HepG2 (cell line): Measurements from ENCODE around the gene CCR5AS.

Experiments used
- ATAC-seq: fragments of 200-7000 bp; cut with Tn5 transposase; 3 replicates; pipeline ENCODE4 v1.9.1; 2020; ENCODE audit warnings: mild to moderate bottlenecking, moderate library complexity
- BruUV-seq: library from RNA; stranded (reverse); fragments of 400-500 nt; replicated peaks from 2 replicates; lab custom pipeline; 2021; lab: Mats Ljungman, UMichigan
- CTCF ChIA-PET: fragments of 300-600 bp; formaldehyde crosslinking; extraction: SDS; loops from one replicate; lab custom pipeline; 2021; ENCODE audit warnings: low total read pairs, inconsistent platforms, low intra/inter-chr PET ratio; lab: Yijun Ruan, JAX
- POLR2A ChIA-PET: fragments of 350-600 bp; sonication (Branson Sonifier 250); formaldehyde crosslinking; loops from one replicate; lab custom pipeline; 2020; ENCODE audit warnings: antibody characterized with exemption, inconsistent platforms; lab: Yijun Ruan, JAX
- DNase-seq: peaks from one replicate; pipeline ENCODE4 v3.0.0-alpha.2; 2015; ENCODE audit warnings: low spot score
- FAIRE-seq: peaks from 3 replicates; lab custom pipeline; 2011; peaks lifted over from hg19 to GRCh38; lab: Jason Lieb, UNC
- H2AFZ ChIP-seq: one replicate; pipeline ENCODE4 v1.6.1; 2011; ENCODE audit warnings: low read length, inconsistent platforms
- H3K27ac ChIP-seq: fragments of 300-600 bp; 3 replicates; pipeline ENCODE4 v1.8.0; 2011; ENCODE audit warnings: mixed run types, mild to moderate bottlenecking, mixed read lengths, low read length, inconsistent platforms; ENCODE audit not compliant: insufficient read depth; ENCODE audit errors: extremely low read length
- H3K27me3 ChIP-seq, 2 experiments: fragments of 200-600 bp in 1 of 2; 2 replicates in 1 of 2; 3 replicates in 1 of 2; pipeline versions ENCODE4 v1.6.0 to v1.8.0; 2011; ENCODE audit warnings: low read length in 2 of 2, mild to moderate bottlenecking in 2 of 2, moderate library complexity in 2 of 2, inconsistent platforms in 1 of 2; ENCODE audit not compliant: insufficient read depth in 2 of 2, control insufficient read depth in 1 of 2
- H3K36me3 ChIP-seq, 2 experiments: fragments of 200-600 bp in 1 of 2; replicated peaks in 1 of 2; 2 replicates in 1 of 2; 3 replicates in 1 of 2; pipeline versions ENCODE4 v1.5.1 to v1.8.0; 2011; ENCODE audit warnings: low read length in 2 of 2, inconsistent platforms in 1 of 2; ENCODE audit not compliant: insufficient read depth in 2 of 2, control insufficient read depth in 1 of 2
- H3K4me1 ChIP-seq: 2 replicates; pipeline ENCODE4 v1.5.1; 2012; ENCODE audit warnings: low read length, inconsistent platforms; ENCODE audit not compliant: insufficient read depth
- H3K4me2 ChIP-seq: 2 replicates; pipeline ENCODE4 v1.6.0; 2011; ENCODE audit warnings: low read depth, low read length, inconsistent platforms
- H3K4me3 ChIP-seq, 3 experiments: fragments of 200-600 bp in 1 of 3; sonication (generic), shearing (Covaris generic) in 1 of 3; replicated peaks in 1 of 3; 2 replicates each; pipeline ENCODE4 v1.5.1; 2011 to 2016; ENCODE audit warnings: low read length in 3 of 3, inconsistent platforms in 2 of 3, low read depth in 2 of 3, mild to moderate bottlenecking in 2 of 3, control low read depth in 1 of 3, mixed read lengths in 1 of 3; ENCODE audit not compliant: insufficient read depth in 1 of 3
- H3K79me2 ChIP-seq: one replicate; pipeline ENCODE4 v1.6.1; 2011; ENCODE audit warnings: low read length, inconsistent platforms; ENCODE audit not compliant: insufficient read depth
- H3K9ac ChIP-seq: 2 replicates; pipeline ENCODE4 v1.6.0; 2011; ENCODE audit warnings: mild to moderate bottlenecking, low read depth, low read length, inconsistent platforms; ENCODE audit not compliant: insufficient read depth
- H3K9me3 ChIP-seq: 2 replicates; pipeline ENCODE4 v1.5.1; 2012; ENCODE audit warnings: mild to moderate bottlenecking, low read length
- H4K20me1 ChIP-seq: 2 replicates; pipeline ENCODE4 v1.6.0; 2011; ENCODE audit warnings: inconsistent platforms, mild to moderate bottlenecking, low read length, moderate library complexity; ENCODE audit not compliant: insufficient read depth
- NFE2 ChIP-seq: sonication (generic); formaldehyde crosslinking; IDR thresholded peaks from 2 replicates; pipeline ENCODE4 v1.4.0; 2020; ENCODE audit warnings: missing genetic modification reagents
- NRL ChIP-seq: sonication (generic); formaldehyde crosslinking; IDR thresholded peaks from 2 replicates; pipeline ENCODE4 v1.5.0; 2020; ENCODE audit warnings: missing genetic modification reagents, mild to moderate bottlenecking, moderate library complexity, borderline replicate concordance
- SP140L ChIP-seq: sonication (generic); formaldehyde crosslinking; IDR thresholded peaks from 2 replicates; pipeline ENCODE4 v1.4.0; 2020; ENCODE audit warnings: missing genetic modification reagents, borderline replicate concordance
- SUZ12 ChIP-seq: fragments of 150-350 bp; IDR thresholded peaks from 2 replicates; pipeline ENCODE4 v1.6.1; 2014; ENCODE audit warnings: low read depth, low read length
- TAF15 ChIP-seq: fragments of 200-400 bp; formaldehyde crosslinking; IDR thresholded peaks from one replicate; pipeline ENCODE4 v1.6.1; 2018; ENCODE audit warnings: mild to moderate bottlenecking, low read depth, low read length; ENCODE audit not compliant: poor library complexity, severe bottlenecking
- ZFP62 ChIP-seq: sonication (generic); formaldehyde crosslinking; IDR thresholded peaks from 2 replicates; pipeline ENCODE4 v1.4.0; 2020; ENCODE audit warnings: missing genetic modification reagents
- ZNF274 ChIP-seq: sonication (generic); formaldehyde crosslinking; IDR thresholded peaks from 2 replicates; pipeline ENCODE4 v1.5.1; 2020; ENCODE audit warnings: mild to moderate bottlenecking, missing genetic modification reagents
- ZNF841 ChIP-seq: sonication (generic); formaldehyde crosslinking; IDR thresholded peaks from 2 replicates; pipeline ENCODE4 v1.8.1; 2023; ENCODE audit warnings: missing genetic modification reagents, borderline replicate concordance
- ZSCAN21 ChIP-seq: sonication (generic); formaldehyde crosslinking; IDR thresholded peaks from 2 replicates; pipeline ENCODE4 v1.8.0; 2022; ENCODE audit warnings: mild to moderate bottlenecking, missing genetic modification reagents, moderate library complexity, borderline replicate concordance
- WGBS: methylation state at CpG from one replicate; pipeline ENCODE4 v1.1.6; 2017; ENCODE audit warnings: low lambda C conversion rate; 5-methylcytosine and 5-hydroxymethylcytosine counted together
- in situ Hi-C: cut with HindIII; loops from 2 replicates; pipeline ENCODE4 v1.10.0; 2017; ENCODE audit warnings: low pct_unique_long_range_greater_than_20kb; ENCODE audit not compliant: extremely low pct_ligation_motif_present
- intact Hi-C: fragments of 100-400 bp; cut with micrococcal nuclease; formaldehyde crosslinking; loops from one replicate; pipeline ENCODE4 v1.10.0; 2022; ENCODE audit not compliant: unreplicated experiment
- TF ChIP-seq, protein P1 (sequence below): sonication (generic); formaldehyde crosslinking; IDR thresholded peaks from 2 replicates; pipeline ENCODE4 v1.4.0; 2020; ENCODE audit warnings: mild to moderate bottlenecking, missing genetic modification reagents

Gene CCR5AS

DNA sequence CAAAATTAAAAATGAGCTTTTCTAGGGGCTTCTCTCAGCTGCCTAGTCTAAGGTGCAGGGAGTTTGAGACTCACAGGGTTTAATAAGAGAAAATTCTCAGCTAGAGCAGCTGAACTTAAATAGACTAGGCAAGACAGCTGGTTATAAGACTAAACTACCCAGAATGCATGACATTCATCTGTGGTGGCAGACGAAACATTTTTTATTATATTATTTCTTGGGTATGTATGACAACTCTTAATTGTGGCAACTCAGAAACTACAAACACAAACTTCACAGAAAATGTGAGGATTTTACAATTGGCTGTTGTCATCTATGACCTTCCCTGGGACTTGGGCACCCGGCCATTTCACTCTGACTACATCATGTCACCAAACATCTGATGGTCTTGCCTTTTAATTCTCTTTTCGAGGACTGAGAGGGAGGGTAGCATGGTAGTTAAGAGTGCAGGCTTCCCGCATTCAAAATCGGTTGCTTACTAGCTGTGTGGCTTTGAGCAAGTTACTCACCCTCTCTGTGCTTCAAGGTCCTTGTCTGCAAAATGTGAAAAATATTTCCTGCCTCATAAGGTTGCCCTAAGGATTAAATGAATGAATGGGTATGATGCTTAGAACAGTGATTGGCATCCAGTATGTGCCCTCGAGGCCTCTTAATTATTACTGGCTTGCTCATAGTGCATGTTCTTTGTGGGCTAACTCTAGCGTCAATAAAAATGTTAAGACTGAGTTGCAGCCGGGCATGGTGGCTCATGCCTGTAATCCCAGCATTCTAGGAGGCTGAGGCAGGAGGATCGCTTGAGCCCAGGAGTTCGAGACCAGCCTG is 35.1 kb downstream of the CCR5AS start:
- no peak overlapping the region for H3K27ac ChIP-seq
- H3K79me2 ChIP-seq, result no peaks in the 10 kb centered on the region
- ChIA-PET POLR2A (no interaction called here), CTCF (no interaction called here)
- H3K9ac ChIP-seq, result no peak overlapping the region
- BruUV-seq, result no TSS peak
- TF ChIP-seq NRL (CRISPR knock-in tag), result no peak
- TF ChIP-seq ZNF274 (CRISPR knock-in tag), result no peak
- no peak for TF ChIP-seq SP140L
- TF ChIP-seq, protein P1, sequence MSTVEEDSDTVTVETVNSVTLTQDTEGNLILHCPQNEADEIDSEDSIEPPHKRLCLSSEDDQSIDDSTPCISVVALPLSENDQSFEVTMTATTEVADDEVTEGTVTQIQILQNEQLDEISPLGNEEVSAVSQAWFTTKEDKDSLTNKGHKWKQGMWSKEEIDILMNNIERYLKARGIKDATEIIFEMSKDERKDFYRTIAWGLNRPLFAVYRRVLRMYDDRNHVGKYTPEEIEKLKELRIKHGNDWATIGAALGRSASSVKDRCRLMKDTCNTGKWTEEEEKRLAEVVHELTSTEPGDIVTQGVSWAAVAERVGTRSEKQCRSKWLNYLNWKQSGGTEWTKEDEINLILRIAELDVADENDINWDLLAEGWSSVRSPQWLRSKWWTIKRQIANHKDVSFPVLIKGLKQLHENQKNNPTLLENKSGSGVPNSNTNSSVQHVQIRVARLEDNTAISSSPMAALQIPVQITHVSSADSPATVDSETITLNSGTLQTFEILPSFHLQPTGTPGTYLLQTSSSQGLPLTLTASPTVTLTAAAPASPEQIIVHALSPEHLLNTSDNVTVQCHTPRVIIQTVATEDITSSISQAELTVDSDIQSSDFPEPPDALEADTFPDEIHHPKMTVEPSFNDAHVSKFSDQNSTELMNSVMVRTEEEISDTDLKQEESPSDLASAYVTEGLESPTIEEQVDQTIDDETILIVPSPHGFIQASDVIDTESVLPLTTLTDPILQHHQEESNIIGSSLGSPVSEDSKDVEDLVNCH (CRISPR knock-in tag), result no peak
- TF ChIP-seq TAF15, result no peak
- no peak for TF ChIP-seq ZNF841 (CRISPR knock-in tag)
- TF ChIP-seq ZSCAN21, result no peak
- TF ChIP-seq SUZ12, result no peak
- no peak for TF ChIP-seq NFE2 (CRISPR knock-in tag)
- TF ChIP-seq ZFP62 (CRISPR knock-in tag), result no peak
- 24% methylated on average over 10 of the region's 10 CpGs for WGBS
- H3K4me1 ChIP-seq, result peaks cover 13% of the 10 kb centered on the region
- H3K4me3 ChIP-seq, result no peak overlapping the region
- FAIRE-seq (no peak), ATAC-seq (no peak), DNase-seq (no peak)
- intact Hi-C loops (loop anchor here (2.0 kb wide), 1 partner anchor 95 kb away; no protein-coding TSS in a partner anchor), in situ Hi-C loops (no loop called here)
- H3K36me3 ChIP-seq, result no peaks in the 10 kb centered on the region
- H3K9me3 ChIP-seq, result no peaks in the 10 kb centered on the region
- H3K4me2 ChIP-seq, result no peak overlapping the region
- H4K20me1 ChIP-seq, result no peaks in the 10 kb centered on the region
- H3K27me3 ChIP-seq, result peaks cover 2 to 12% of the 10 kb centered on the region in 2 experiments; a peak in 3 of 5 replicates
- H2AFZ ChIP-seq, result no peak overlapping the region
